Measurements from ENCODE around the gene MB. TPM values are rescaled to one million over a fixed set of nuclear protein-coding genes. Genes with fewer than 3 reads are reported as not detected.

MB gene
- total and polyA plus RNA-seq, 4 donors = 0.13 to 0.25 TPM; not detected in 2

GRCh38 chr22:35618427-35619223 lies 1.5 kb upstream of the MB start:
- DNase-seq (ENCODE audit: low spot score) = no peak
- Histone ChIP-seq H3K4me1 (ENCODE audit: control insufficient read depth in 4 of 4, insufficient read depth in 4 of 4, low read length in 3 of 4) (peaks cover 2 to 17% (median 10%) of the 10 kb centered on the region in 4 donors), H3K36me3 (ENCODE audit: control insufficient read depth in 4 of 4, insufficient read depth in 3 of 4, low read depth in 1 of 4, low read length in 3 of 4) (no peaks in the 10 kb centered on the region), H3K4me3 (ENCODE audit: low read depth in 1 of 3, low read length in 3 of 3) (no peak overlapping the region), H3K27ac (ENCODE audit: low read depth in 1 of 2, low read length in 2 of 2) (no peak overlapping the region), H3K27me3 (ENCODE audit: control insufficient read depth in 4 of 4, insufficient read depth in 4 of 4, low read length in 3 of 4) (no peaks in the 10 kb centered on the region), H3K9ac (ENCODE audit: low read depth in 1 of 2, low read length in 2 of 2) (no peak overlapping the region), H3K9me3 (ENCODE audit: control insufficient read depth in 4 of 4, low read length in 3 of 4) (no peaks in the 10 kb centered on the region)
- TF ChIP-seq, protein P1, sequence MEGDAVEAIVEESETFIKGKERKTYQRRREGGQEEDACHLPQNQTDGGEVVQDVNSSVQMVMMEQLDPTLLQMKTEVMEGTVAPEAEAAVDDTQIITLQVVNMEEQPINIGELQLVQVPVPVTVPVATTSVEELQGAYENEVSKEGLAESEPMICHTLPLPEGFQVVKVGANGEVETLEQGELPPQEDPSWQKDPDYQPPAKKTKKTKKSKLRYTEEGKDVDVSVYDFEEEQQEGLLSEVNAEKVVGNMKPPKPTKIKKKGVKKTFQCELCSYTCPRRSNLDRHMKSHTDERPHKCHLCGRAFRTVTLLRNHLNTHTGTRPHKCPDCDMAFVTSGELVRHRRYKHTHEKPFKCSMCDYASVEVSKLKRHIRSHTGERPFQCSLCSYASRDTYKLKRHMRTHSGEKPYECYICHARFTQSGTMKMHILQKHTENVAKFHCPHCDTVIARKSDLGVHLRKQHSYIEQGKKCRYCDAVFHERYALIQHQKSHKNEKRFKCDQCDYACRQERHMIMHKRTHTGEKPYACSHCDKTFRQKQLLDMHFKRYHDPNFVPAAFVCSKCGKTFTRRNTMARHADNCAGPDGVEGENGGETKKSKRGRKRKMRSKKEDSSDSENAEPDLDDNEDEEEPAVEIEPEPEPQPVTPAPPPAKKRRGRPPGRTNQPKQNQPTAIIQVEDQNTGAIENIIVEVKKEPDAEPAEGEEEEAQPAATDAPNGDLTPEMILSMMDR (IDR thresholded peaks at IDR 0.05; ENCODE audit: low read depth, low read length, missing input control) = no peak
- TF ChIP-seq JUND (IDR thresholded peaks at IDR 0.05) (no peak), HNF4G (IDR thresholded peaks at IDR 0.05) (no peak), RAD21 (IDR thresholded peaks at IDR 0.05) (no peak), REST (IDR thresholded peaks at IDR 0.05) (no peak), SP1 (IDR thresholded peaks at IDR 0.05) (no peak), FOXA2 (IDR thresholded peaks at IDR 0.05) (no peak), EGR1 (IDR thresholded peaks at IDR 0.05; ENCODE audit: low read depth in 2 of 2) (no peak), MAX (IDR thresholded peaks at IDR 0.05) (no peak), YY1 (IDR thresholded peaks at IDR 0.05) (no peak), NR2F2 (IDR thresholded peaks at IDR 0.05) (no peak), RXRA (IDR thresholded peaks at IDR 0.05) (no peak), HNF4A (conservative IDR thresholded peaks at IDR 0.05) (no peak), FOXA1 (IDR thresholded peaks at IDR 0.05) (no peak), GABPA (IDR thresholded peaks at IDR 0.05 in 1 of 2, conservative IDR thresholded peaks at IDR 0.05 in 1 of 2) (no peak), TAF1 (conservative IDR thresholded peaks at IDR 0.05) (no peak), ZBTB33 (IDR thresholded peaks at IDR 0.05) (no peak)
- TF ChIP-seq, protein P2, sequence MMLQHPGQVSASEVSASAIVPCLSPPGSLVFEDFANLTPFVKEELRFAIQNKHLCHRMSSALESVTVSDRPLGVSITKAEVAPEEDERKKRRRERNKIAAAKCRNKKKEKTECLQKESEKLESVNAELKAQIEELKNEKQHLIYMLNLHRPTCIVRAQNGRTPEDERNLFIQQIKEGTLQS (IDR thresholded peaks at IDR 0.05) = no peak
- 92% methylated on average over 1 of the region's 1 CpG for WGBS

Measured in liver (tissue), 9 donors.